ENCODE results near the gene TENM4. TPM values are rescaled to one million over a fixed set of nuclear protein-coding genes. Genes with fewer than 3 reads are reported as not detected.

The TENM4 gene
- polyA plus RNA-seq, 1 of the 3 experiments (the other 2 are of a cell fraction): 16.7 TPM

- H3K27me3 ChIP-seq (ENCODE audit: insufficient read depth): no peaks in the 10 kb centered on the region
- H2AFZ ChIP-seq (ENCODE audit: low read depth): no peak overlapping the region
- no peaks in the 10 kb centered on the region for H3K79me2 ChIP-seq (ENCODE audit: insufficient read depth)
- no peak for DNase-seq
- ChIA-PET POLR2A (no interaction called here), CTCF (interaction anchor here (0.6 to 2.7 kb wide), 6 partner anchors 9 to 283 kb away, joined by 3 to 8 read pairs (median 4); no protein-coding TSS in a partner anchor)
- no peaks in the 10 kb centered on the region for H3K9me3 ChIP-seq
- 74% methylated on average over 3 of the region's 3 CpGs for WGBS (ENCODE audit: low lambda C conversion rate)
- no peak overlapping the region for H3K4me2 ChIP-seq
- H3K36me3 ChIP-seq (replicated peaks in 1 of 2; ENCODE audit: control insufficient read depth in 1 of 2, insufficient read depth in 2 of 2, low read length in 1 of 2): peaks cover 0 to 2% of the 10 kb centered on the region in 2 experiments
- H3K27ac ChIP-seq (ENCODE audit: low read depth in 2 of 2, low read length in 1 of 2): no peak overlapping the region; a peak in 1 of 4 replicates
- no peak for TF ChIP-seq EZH2phosphoT487 (IDR thresholded peaks at IDR 0.05; ENCODE audit: borderline replicate concordance, low read depth)
- TF ChIP-seq FOSL2 (IDR thresholded peaks at IDR 0.05; ENCODE audit: borderline replicate concordance, low read depth): no peak
- no peak for TF ChIP-seq RAD21 (IDR thresholded peaks at IDR 0.05; ENCODE audit: low read length)
- TF ChIP-seq ZBTB33 (IDR thresholded peaks at IDR 0.05; ENCODE audit: borderline replicate concordance, low read depth): no peak
- no peaks in the 10 kb centered on the region for H3K9me2 ChIP-seq
- peaks cover 7 to 59% of the 10 kb centered on the region in 2 experiments; a peak in 2 of 4 replicates for H3K4me1 ChIP-seq (ENCODE audit: control insufficient read depth in 1 of 2, insufficient read depth in 2 of 2, low read depth in 1 of 2, low read length in 1 of 2)
- H3F3A ChIP-seq (replicated peaks; ENCODE audit: insufficient read depth): no peaks in the 10 kb centered on the region
- no peaks in the 10 kb centered on the region; the same call in 1 of the 2 replicates for H4K20me1 ChIP-seq (ENCODE audit: insufficient read depth)
- no peak overlapping the region for H3K4me3 ChIP-seq (ENCODE audit: low read depth in 2 of 2, low read length in 1 of 2)
- no peak overlapping the region for H3K9ac ChIP-seq
Measured at GRCh38 chr11:78929906-78930220, 511.0 kb downstream of the TENM4 start.

GRCh38 chr11:78929207-78929905, 511.5 kb downstream of the TENM4 start:
- Histone ChIP-seq H3K9me3 (no peaks in the 10 kb centered on the region), H3K4me1 (ENCODE audit: control insufficient read depth in 1 of 2, insufficient read depth in 2 of 2, low read depth in 1 of 2, low read length in 1 of 2) (peaks cover 7 to 62% of the 10 kb centered on the region in 2 experiments; a peak in 2 of 4 replicates), H3K4me2 (no peak overlapping the region), H3K9me2 (no peaks in the 10 kb centered on the region), H3K36me3 (replicated peaks in 1 of 2; ENCODE audit: control insufficient read depth in 1 of 2, insufficient read depth in 2 of 2, low read length in 1 of 2) (peaks cover 0 to 3% of the 10 kb centered on the region in 2 experiments), H3K9ac (no peak overlapping the region), H3K27ac (ENCODE audit: low read depth in 2 of 2, low read length in 1 of 2) (no peak overlapping the region), H3F3A (replicated peaks; ENCODE audit: insufficient read depth) (no peaks in the 10 kb centered on the region), H3K27me3 (ENCODE audit: insufficient read depth) (no peaks in the 10 kb centered on the region), H3K4me3 (ENCODE audit: low read depth in 2 of 2, low read length in 1 of 2) (no peak overlapping the region), H4K20me1 (ENCODE audit: insufficient read depth) (no peaks in the 10 kb centered on the region; the same call in 1 of the 2 replicates), H3K79me2 (ENCODE audit: insufficient read depth) (no peaks in the 10 kb centered on the region), H2AFZ (ENCODE audit: low read depth) (no peak overlapping the region)
- ChIA-PET CTCF (interaction anchor here (0.6 to 2.7 kb wide), 8 partner anchors 8 to 282 kb away, joined by 3 to 8 read pairs (median 4); no protein-coding TSS in a partner anchor), POLR2A (no interaction called here)
- DNase-seq: no peak
- no peak for TF ChIP-seq RFX5 (IDR thresholded peaks at IDR 0.05; ENCODE audit: low read length)
- TF ChIP-seq TAF1 (IDR thresholded peaks at IDR 0.05; ENCODE audit: borderline replicate concordance, low read depth, low read length): no peak
- TF ChIP-seq ELF1 (IDR thresholded peaks at IDR 0.05): no peak
- no peak for TF ChIP-seq POLR2AphosphoS5 (IDR thresholded peaks at IDR 0.05; ENCODE audit: low read depth, low read length)
- TF ChIP-seq GATA2 (CRISPR knock-in tag; IDR thresholded peaks at IDR 0.05): no peak
- TF ChIP-seq YY1 (IDR thresholded peaks at IDR 0.05; ENCODE audit: low read depth): no peak
- TF ChIP-seq MAX (IDR thresholded peaks at IDR 0.05; ENCODE audit: low read depth): no peak
- TF ChIP-seq MEF2A (IDR thresholded peaks at IDR 0.05; ENCODE audit: borderline replicate concordance, low read depth): no peak
- TF ChIP-seq NRF1 (IDR thresholded peaks at IDR 0.05; ENCODE audit: low read depth, low read length): no peak
- no peak for TF ChIP-seq EP300 (IDR thresholded peaks at IDR 0.05; ENCODE audit: borderline replicate concordance in 1 of 2, low read depth in 1 of 2, low read length in 1 of 2)
- WGBS (ENCODE audit: low lambda C conversion rate): 85% methylated on average over 5 of the region's 5 CpGs

All from SK-N-SH (cell line).